Measurements from ENCODE around the gene ZMYND8.
A peak's percentile ranks its signal among the peaks of the same experiment; 100 is the strongest.

Gene ZMYND8

GRCh38 chr20:47359530-47360296, 3.2 kb upstream of the ZMYND8 start:
- no peak for DNase-seq (ENCODE audit: low read depth, low spot score)
- Histone ChIP-seq H3K36me3 (ENCODE audit: insufficient read depth, insufficient read length, low read length) (peaks cover 3% of the 10 kb centered on the region), H3K9ac (ENCODE audit: insufficient read length, low read depth) (peak overlapping the region; percentile 81), H3K4me1 (ENCODE audit: insufficient read depth, insufficient read length) (peaks cover 21% of the 10 kb centered on the region), H3K4me3 (ENCODE audit: insufficient read length, low read depth) (no peak overlapping the region), H3K27me3 (ENCODE audit: insufficient read depth, insufficient read length) (no peaks in the 10 kb centered on the region), H3K9me3 (ENCODE audit: insufficient read depth, low read length) (no peaks in the 10 kb centered on the region)
- no peak for TF ChIP-seq YY1 (IDR thresholded peaks at IDR 0.05; ENCODE audit: insufficient read depth, insufficient read length)

- peaks cover 21% of the 10 kb centered on the region for H3K4me1 ChIP-seq (ENCODE audit: insufficient read depth, insufficient read length)
- peak overlapping the region; percentile 81 for H3K9ac ChIP-seq (ENCODE audit: insufficient read length, low read depth)
- peak; percentile 83 for DNase-seq (ENCODE audit: low read depth, low spot score)
- H3K36me3 ChIP-seq (ENCODE audit: insufficient read depth, insufficient read length, low read length): peaks cover 3% of the 10 kb centered on the region
- H3K27me3 ChIP-seq (ENCODE audit: insufficient read depth, insufficient read length): no peaks in the 10 kb centered on the region
- TF ChIP-seq ZNF274 (IDR thresholded peaks at IDR 0.05; ENCODE audit: low read depth, low read length) (no peak), YY1 (IDR thresholded peaks at IDR 0.05; ENCODE audit: insufficient read depth, insufficient read length) (no peak), SUZ12 (IDR thresholded peaks at IDR 0.05; ENCODE audit: extremely low read depth, insufficient read depth, insufficient read length) (no peak)
- H3K4me3 ChIP-seq (ENCODE audit: insufficient read length, low read depth): no peak overlapping the region
- H3K9me3 ChIP-seq (ENCODE audit: insufficient read depth, low read length): no peaks in the 10 kb centered on the region
These were observed 2.4 kb upstream of the ZMYND8 start for GRCh38 chr20:47358672-47359529.

GRCh38 chr20:47358039-47358671, 1.7 kb upstream of the ZMYND8 start:
- peak overlapping the region; percentile 13 for H3K4me3 ChIP-seq (ENCODE audit: insufficient read length, low read depth)
- DNase-seq (ENCODE audit: low read depth, low spot score): no peak
- peak overlapping the region; percentile 86 for H3K9ac ChIP-seq (ENCODE audit: insufficient read length, low read depth)
- no peaks in the 10 kb centered on the region for H3K9me3 ChIP-seq (ENCODE audit: insufficient read depth, low read length)
- TF ChIP-seq YY1 (IDR thresholded peaks at IDR 0.05; ENCODE audit: insufficient read depth, insufficient read length) (no peak), SUZ12 (IDR thresholded peaks at IDR 0.05; ENCODE audit: extremely low read depth, insufficient read depth, insufficient read length) (no peak), ZNF274 (IDR thresholded peaks at IDR 0.05; ENCODE audit: low read depth, low read length) (no peak)
- H3K36me3 ChIP-seq (ENCODE audit: insufficient read depth, insufficient read length, low read length): peaks cover 8% of the 10 kb centered on the region
- H3K27me3 ChIP-seq (ENCODE audit: insufficient read depth, insufficient read length): no peaks in the 10 kb centered on the region
- H3K4me1 ChIP-seq (ENCODE audit: insufficient read depth, insufficient read length): peaks cover 21% of the 10 kb centered on the region

- Histone ChIP-seq H3K4me1 (ENCODE audit: insufficient read depth, insufficient read length) (peaks cover 21% of the 10 kb centered on the region), H3K9ac (ENCODE audit: insufficient read length, low read depth) (peak overlapping the region; percentile 86), H3K4me3 (ENCODE audit: insufficient read length, low read depth) (peak overlapping the region; percentile 13), H3K9me3 (ENCODE audit: insufficient read depth, low read length) (no peaks in the 10 kb centered on the region), H3K36me3 (ENCODE audit: insufficient read depth, insufficient read length, low read length) (peaks cover 15% of the 10 kb centered on the region), H3K27me3 (ENCODE audit: insufficient read depth, insufficient read length) (no peaks in the 10 kb centered on the region)
- TF ChIP-seq YY1 (IDR thresholded peaks at IDR 0.05; ENCODE audit: insufficient read depth, insufficient read length) (peak; percentile 4), SUZ12 (IDR thresholded peaks at IDR 0.05; ENCODE audit: extremely low read depth, insufficient read depth, insufficient read length) (no peak), ZNF274 (IDR thresholded peaks at IDR 0.05; ENCODE audit: low read depth, low read length) (no peak)
- DNase-seq (ENCODE audit: low read depth, low spot score): peak; percentile 78
These were observed 968 bp upstream of the ZMYND8 start for GRCh38 chr20:47357296-47358038.

GRCh38 chr20:47356220-47356525, 326 bp downstream of the ZMYND8 start:
- H3K36me3 ChIP-seq (ENCODE audit: insufficient read depth, insufficient read length, low read length): peaks cover 17% of the 10 kb centered on the region
- H3K27me3 ChIP-seq (ENCODE audit: insufficient read depth, insufficient read length): no peaks in the 10 kb centered on the region
- DNase-seq (ENCODE audit: low read depth, low spot score): no peak
- no peaks in the 10 kb centered on the region for H3K9me3 ChIP-seq (ENCODE audit: insufficient read depth, low read length)
- H3K9ac ChIP-seq (ENCODE audit: insufficient read length, low read depth): peak overlapping the region; percentile 78
- TF ChIP-seq YY1 (IDR thresholded peaks at IDR 0.05; ENCODE audit: insufficient read depth, insufficient read length): no peak
- no peak for TF ChIP-seq ZNF274 (IDR thresholded peaks at IDR 0.05; ENCODE audit: low read depth, low read length)
- TF ChIP-seq SUZ12 (IDR thresholded peaks at IDR 0.05; ENCODE audit: extremely low read depth, insufficient read depth, insufficient read length): no peak
- H3K4me1 ChIP-seq (ENCODE audit: insufficient read depth, insufficient read length): peaks cover 18% of the 10 kb centered on the region
- peak overlapping the region; percentile 26 for H3K4me3 ChIP-seq (ENCODE audit: insufficient read length, low read depth)

- Histone ChIP-seq H3K9me3 (ENCODE audit: insufficient read depth, low read length) (no peaks in the 10 kb centered on the region), H3K36me3 (ENCODE audit: insufficient read depth, insufficient read length, low read length) (peaks cover 17% of the 10 kb centered on the region), H3K27me3 (ENCODE audit: insufficient read depth, insufficient read length) (no peaks in the 10 kb centered on the region), H3K4me3 (ENCODE audit: insufficient read length, low read depth) (peak overlapping the region; percentile 26), H3K9ac (ENCODE audit: insufficient read length, low read depth) (peak overlapping the region; percentile 78), H3K4me1 (ENCODE audit: insufficient read depth, insufficient read length) (peaks cover 18% of the 10 kb centered on the region)
- no peak for DNase-seq (ENCODE audit: low read depth, low spot score)
- TF ChIP-seq YY1 (IDR thresholded peaks at IDR 0.05; ENCODE audit: insufficient read depth, insufficient read length) (no peak), ZNF274 (IDR thresholded peaks at IDR 0.05; ENCODE audit: low read depth, low read length) (no peak), SUZ12 (IDR thresholded peaks at IDR 0.05; ENCODE audit: extremely low read depth, insufficient read depth, insufficient read length) (no peak)
These were observed 845 bp downstream of the ZMYND8 start for GRCh38 chr20:47355489-47356219.

All from NT2/D1 (cell line).